ENCODE data around the gene GLS. TPM values are rescaled to one million over a fixed set of nuclear protein-coding genes. Genes with fewer than 3 reads are reported as not detected.

The GLS gene
- total and polyA plus RNA-seq, 2 donors (not counting 1 experiment from before 2014, with no cell fraction given): 123 to 192 TPM

DNA sequence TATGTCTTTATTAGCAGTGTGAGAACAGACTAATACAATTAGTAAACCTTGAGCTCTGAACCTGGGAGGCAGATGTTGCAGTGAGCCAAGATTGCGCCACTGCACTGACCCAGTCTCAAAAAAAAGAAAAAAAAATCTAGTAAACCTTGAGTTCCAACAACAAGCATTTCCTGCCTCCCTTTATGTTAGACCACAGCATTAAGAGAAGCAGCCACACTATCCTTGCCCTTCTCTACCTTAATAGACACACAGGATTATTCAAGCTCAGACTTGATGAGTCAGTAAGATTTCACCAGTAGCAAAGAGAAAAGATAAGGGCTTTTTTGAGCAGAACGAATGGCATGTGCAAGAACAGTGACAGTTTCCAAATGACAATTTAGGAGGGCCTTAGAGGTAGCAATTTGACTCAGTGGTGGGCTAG is 18.0 kb upstream of the GLS start:
- H3K4me2 ChIP-seq (ENCODE audit: extremely low read depth, insufficient read depth, low read length): no peak overlapping the region
- peaks cover 25% of the 10 kb centered on the region for H3K4me1 ChIP-seq (ENCODE audit: control insufficient read depth, extremely low read depth, insufficient read depth, low read length)
- TF ChIP-seq EZH2 (IDR thresholded peaks at IDR 0.05; ENCODE audit: low read length, missing control alignments): no peak
- TF ChIP-seq, protein P1, sequence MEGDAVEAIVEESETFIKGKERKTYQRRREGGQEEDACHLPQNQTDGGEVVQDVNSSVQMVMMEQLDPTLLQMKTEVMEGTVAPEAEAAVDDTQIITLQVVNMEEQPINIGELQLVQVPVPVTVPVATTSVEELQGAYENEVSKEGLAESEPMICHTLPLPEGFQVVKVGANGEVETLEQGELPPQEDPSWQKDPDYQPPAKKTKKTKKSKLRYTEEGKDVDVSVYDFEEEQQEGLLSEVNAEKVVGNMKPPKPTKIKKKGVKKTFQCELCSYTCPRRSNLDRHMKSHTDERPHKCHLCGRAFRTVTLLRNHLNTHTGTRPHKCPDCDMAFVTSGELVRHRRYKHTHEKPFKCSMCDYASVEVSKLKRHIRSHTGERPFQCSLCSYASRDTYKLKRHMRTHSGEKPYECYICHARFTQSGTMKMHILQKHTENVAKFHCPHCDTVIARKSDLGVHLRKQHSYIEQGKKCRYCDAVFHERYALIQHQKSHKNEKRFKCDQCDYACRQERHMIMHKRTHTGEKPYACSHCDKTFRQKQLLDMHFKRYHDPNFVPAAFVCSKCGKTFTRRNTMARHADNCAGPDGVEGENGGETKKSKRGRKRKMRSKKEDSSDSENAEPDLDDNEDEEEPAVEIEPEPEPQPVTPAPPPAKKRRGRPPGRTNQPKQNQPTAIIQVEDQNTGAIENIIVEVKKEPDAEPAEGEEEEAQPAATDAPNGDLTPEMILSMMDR (conservative IDR thresholded peaks at IDR 0.05 in 1 of 2, IDR thresholded peaks at IDR 0.05 in 1 of 2; ENCODE audit: low read depth in 1 of 2, low read length in 2 of 2): no peak
- no peaks in the 10 kb centered on the region for H4K20me1 ChIP-seq (ENCODE audit: control insufficient read depth, extremely low read depth, insufficient read depth, low read length)
- no peak overlapping the region for H3K9ac ChIP-seq (ENCODE audit: insufficient read depth, low read length)
- no peak overlapping the region for H3K27ac ChIP-seq (ENCODE audit: insufficient read depth, low read length)
- no peak overlapping the region for H3K4me3 ChIP-seq (replicated peaks in 1 of 4; ENCODE audit: control extremely low read depth in 1 of 4, insufficient read depth in 1 of 4, low read depth in 3 of 4, low read length in 4 of 4)
- H2AFZ ChIP-seq (ENCODE audit: low read length): no peak overlapping the region
- peak in 1 of 2 donors; percentile 67 for DNase-seq (ENCODE audit: low read depth in 2 of 2)
- H3K36me3 ChIP-seq (ENCODE audit: control insufficient read depth, insufficient read depth, low read length): no peaks in the 10 kb centered on the region
- no peaks in the 10 kb centered on the region for H3K9me3 ChIP-seq (ENCODE audit: control insufficient read depth, insufficient read depth, low read depth, low read length)
- H3K27me3 ChIP-seq (ENCODE audit: control insufficient read depth, insufficient read depth, low read length): no peaks in the 10 kb centered on the region
- H3K79me2 ChIP-seq (ENCODE audit: control insufficient read depth, insufficient read depth, low read length): no peaks in the 10 kb centered on the region

DNA sequence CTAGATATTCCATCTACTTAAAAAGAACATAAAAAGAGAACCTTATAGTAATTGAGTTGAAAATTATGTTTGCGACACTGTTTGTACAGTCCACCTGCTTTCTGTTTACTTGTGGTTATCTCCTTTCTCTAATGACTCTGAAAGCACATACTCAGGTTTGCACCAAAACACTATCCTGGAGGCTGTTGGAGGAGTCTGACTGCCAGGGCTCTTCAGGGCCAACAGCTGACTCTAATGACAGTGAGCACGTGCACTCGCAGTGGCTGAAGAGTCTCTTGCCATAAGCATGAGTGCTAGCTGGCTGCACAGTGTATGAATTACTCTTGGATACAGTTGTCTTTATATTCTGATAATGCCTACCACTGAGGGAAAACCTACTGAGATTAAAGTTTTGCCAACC is 16.7 kb upstream of the GLS start:
- Histone ChIP-seq H3K4me1 (ENCODE audit: control insufficient read depth, extremely low read depth, insufficient read depth, low read length) (peaks cover 20% of the 10 kb centered on the region), H3K36me3 (ENCODE audit: control insufficient read depth, insufficient read depth, low read length) (no peaks in the 10 kb centered on the region), H4K20me1 (ENCODE audit: control insufficient read depth, extremely low read depth, insufficient read depth, low read length) (no peaks in the 10 kb centered on the region), H3K9ac (ENCODE audit: insufficient read depth, low read length) (no peak overlapping the region), H3K4me2 (ENCODE audit: extremely low read depth, insufficient read depth, low read length) (no peak overlapping the region), H3K4me3 (replicated peaks in 1 of 4; ENCODE audit: control extremely low read depth in 1 of 4, insufficient read depth in 1 of 4, low read depth in 3 of 4, low read length in 4 of 4) (no peak overlapping the region), H2AFZ (ENCODE audit: low read length) (no peak overlapping the region), H3K27ac (ENCODE audit: insufficient read depth, low read length) (peak overlapping the region; percentile 42), H3K9me3 (ENCODE audit: control insufficient read depth, insufficient read depth, low read depth, low read length) (no peaks in the 10 kb centered on the region), H3K79me2 (ENCODE audit: control insufficient read depth, insufficient read depth, low read length) (no peaks in the 10 kb centered on the region), H3K27me3 (ENCODE audit: control insufficient read depth, insufficient read depth, low read length) (no peaks in the 10 kb centered on the region)
- TF ChIP-seq, protein P1 (conservative IDR thresholded peaks at IDR 0.05 in 1 of 2, IDR thresholded peaks at IDR 0.05 in 1 of 2; ENCODE audit: low read depth in 1 of 2, low read length in 2 of 2): no peak
- no peak for TF ChIP-seq EZH2 (IDR thresholded peaks at IDR 0.05; ENCODE audit: low read length, missing control alignments)
- DNase-seq (ENCODE audit: low read depth in 2 of 2): no peak

DNA sequence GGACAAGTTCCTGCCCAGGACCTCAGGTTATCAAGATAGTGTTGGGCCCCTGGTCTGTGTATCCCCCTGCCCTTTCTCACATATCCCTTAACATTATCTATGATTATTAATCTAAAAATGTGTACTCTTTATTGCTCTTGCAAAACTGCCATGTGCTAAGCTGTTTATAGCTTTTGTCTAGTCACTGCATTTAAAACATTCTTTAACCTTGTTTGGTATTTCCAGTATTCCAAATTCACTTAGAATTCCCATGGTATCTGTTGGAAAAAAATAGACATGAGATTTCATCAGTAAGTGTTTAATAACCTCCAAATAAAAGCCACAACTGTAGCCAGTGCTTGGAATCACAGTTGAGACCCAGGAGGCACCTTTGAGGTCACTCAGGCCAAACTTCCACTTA is 16.2 kb upstream of the GLS start:
- no peak overlapping the region for H3K4me2 ChIP-seq (ENCODE audit: extremely low read depth, insufficient read depth, low read length)
- peak; percentile 33 to 64 for DNase-seq (ENCODE audit: low read depth in 2 of 2)
- H3K36me3 ChIP-seq (ENCODE audit: control insufficient read depth, insufficient read depth, low read length): no peaks in the 10 kb centered on the region
- no peaks in the 10 kb centered on the region for H4K20me1 ChIP-seq (ENCODE audit: control insufficient read depth, extremely low read depth, insufficient read depth, low read length)
- H3K27ac ChIP-seq (ENCODE audit: insufficient read depth, low read length): peak overlapping the region; percentile 42
- no peak overlapping the region for H3K4me3 ChIP-seq (replicated peaks in 1 of 4; ENCODE audit: control extremely low read depth in 1 of 4, insufficient read depth in 1 of 4, low read depth in 3 of 4, low read length in 4 of 4)
- H3K79me2 ChIP-seq (ENCODE audit: control insufficient read depth, insufficient read depth, low read length): no peaks in the 10 kb centered on the region
- H3K4me1 ChIP-seq (ENCODE audit: control insufficient read depth, extremely low read depth, insufficient read depth, low read length): peaks cover 16% of the 10 kb centered on the region
- TF ChIP-seq, protein P1 (conservative IDR thresholded peaks at IDR 0.05 in 1 of 2, IDR thresholded peaks at IDR 0.05 in 1 of 2; ENCODE audit: low read depth in 1 of 2, low read length in 2 of 2): no peak
- no peak for TF ChIP-seq EZH2 (IDR thresholded peaks at IDR 0.05; ENCODE audit: low read length, missing control alignments)
- H2AFZ ChIP-seq (ENCODE audit: low read length): no peak overlapping the region
- H3K9me3 ChIP-seq (ENCODE audit: control insufficient read depth, insufficient read depth, low read depth, low read length): no peaks in the 10 kb centered on the region
- H3K27me3 ChIP-seq (ENCODE audit: control insufficient read depth, insufficient read depth, low read length): no peaks in the 10 kb centered on the region
- no peak overlapping the region for H3K9ac ChIP-seq (ENCODE audit: insufficient read depth, low read length)
